ENCODE results near the gene G6PC1.
"Not testable (repeated sequence)": the region's sequence is repeated elsewhere in the genome, so short reads cannot be mapped to it uniquely, and the experiment has no call there.

The G6PC1 gene

GRCh38 chr17:42873315-42873714 is 27.3 kb upstream of the G6PC1 start:
- DNase-seq (ENCODE audit: insufficient read length, low spot score) (no peak), FAIRE-seq (no peak)

- DNase-seq (ENCODE audit: insufficient read length, low spot score); FAIRE-seq: not testable (repeated sequence)
These were observed 26.5 kb upstream of the G6PC1 start for GRCh38 chr17:42873932-42874695.

DNA sequence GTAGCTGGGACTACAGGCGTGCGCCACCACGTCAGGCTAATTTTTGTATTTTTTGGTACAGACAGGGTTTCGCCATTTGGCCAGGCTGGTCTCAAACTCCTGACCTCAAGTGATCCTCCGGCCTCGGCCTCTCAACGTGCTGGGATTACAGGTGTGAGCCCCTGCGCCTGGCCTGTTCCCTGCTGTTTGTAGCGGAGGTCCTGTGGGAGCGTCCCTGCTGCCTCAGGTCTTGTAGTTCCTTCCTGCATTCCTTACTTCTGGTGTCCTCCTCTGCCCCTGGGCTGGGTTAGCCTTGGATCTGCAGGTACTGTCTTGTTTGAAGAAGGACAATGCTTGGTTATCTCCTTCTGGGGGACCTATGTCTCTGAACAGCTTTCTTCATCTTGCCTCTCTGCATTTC is 23.6 kb upstream of the G6PC1 start:
- DNase-seq (ENCODE audit: insufficient read length, low spot score), result no peak
- no peak for FAIRE-seq

GRCh38 chr17:42878123-42878880 is 22.3 kb upstream of the G6PC1 start:
- FAIRE-seq (no peak), DNase-seq (ENCODE audit: insufficient read length, low spot score) (no peak)

GRCh38 chr17:42878924-42879595 is 21.5 kb upstream of the G6PC1 start:
- FAIRE-seq, result no peak
- no peak for DNase-seq (ENCODE audit: insufficient read length, low spot score)

GRCh38 chr17:42879596-42879985 is 21.0 kb upstream of the G6PC1 start:
- no peak for DNase-seq (ENCODE audit: insufficient read length, low spot score)
- FAIRE-seq, result no peak

- DNase-seq (ENCODE audit: insufficient read length, low spot score), result no peak
- FAIRE-seq, result no peak
These were observed 19.8 kb upstream of the G6PC1 start for GRCh38 chr17:42880776-42881310.

- not testable (repeated sequence) for FAIRE-seq; DNase-seq (ENCODE audit: insufficient read length, low spot score)
These were observed 18.9 kb upstream of the G6PC1 start for GRCh38 chr17:42881706-42882105.

DNA sequence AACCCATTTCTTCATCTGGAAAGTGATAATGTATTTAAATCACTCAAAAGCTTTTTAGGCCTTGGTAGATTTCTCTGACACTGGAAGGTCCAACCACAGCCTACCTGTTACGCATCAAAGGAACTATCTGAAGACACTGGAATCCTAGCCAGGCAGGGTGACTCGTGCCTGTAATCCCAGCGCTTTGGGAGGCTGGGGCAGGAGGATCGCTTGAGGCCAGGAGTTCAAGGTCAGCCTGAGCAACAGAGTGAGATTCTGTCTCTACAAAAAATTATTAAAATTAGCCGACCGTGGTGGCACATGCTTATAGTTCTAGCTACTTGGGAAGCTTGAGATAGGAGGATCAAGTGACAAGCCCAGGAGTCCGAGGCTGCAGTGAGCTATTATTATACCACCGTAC is 18.4 kb upstream of the G6PC1 start:
- FAIRE-seq, result no peak
- DNase-seq (ENCODE audit: insufficient read length, low spot score), result no peak

- FAIRE-seq, result no peak
- DNase-seq (ENCODE audit: insufficient read length, low spot score), result no peak
These were observed 16.6 kb upstream of the G6PC1 start for GRCh38 chr17:42883802-42884558.

- not testable (repeated sequence) for DNase-seq (ENCODE audit: insufficient read length, low spot score); FAIRE-seq
These were observed 14.8 kb upstream of the G6PC1 start for GRCh38 chr17:42885806-42886205.

DNA sequence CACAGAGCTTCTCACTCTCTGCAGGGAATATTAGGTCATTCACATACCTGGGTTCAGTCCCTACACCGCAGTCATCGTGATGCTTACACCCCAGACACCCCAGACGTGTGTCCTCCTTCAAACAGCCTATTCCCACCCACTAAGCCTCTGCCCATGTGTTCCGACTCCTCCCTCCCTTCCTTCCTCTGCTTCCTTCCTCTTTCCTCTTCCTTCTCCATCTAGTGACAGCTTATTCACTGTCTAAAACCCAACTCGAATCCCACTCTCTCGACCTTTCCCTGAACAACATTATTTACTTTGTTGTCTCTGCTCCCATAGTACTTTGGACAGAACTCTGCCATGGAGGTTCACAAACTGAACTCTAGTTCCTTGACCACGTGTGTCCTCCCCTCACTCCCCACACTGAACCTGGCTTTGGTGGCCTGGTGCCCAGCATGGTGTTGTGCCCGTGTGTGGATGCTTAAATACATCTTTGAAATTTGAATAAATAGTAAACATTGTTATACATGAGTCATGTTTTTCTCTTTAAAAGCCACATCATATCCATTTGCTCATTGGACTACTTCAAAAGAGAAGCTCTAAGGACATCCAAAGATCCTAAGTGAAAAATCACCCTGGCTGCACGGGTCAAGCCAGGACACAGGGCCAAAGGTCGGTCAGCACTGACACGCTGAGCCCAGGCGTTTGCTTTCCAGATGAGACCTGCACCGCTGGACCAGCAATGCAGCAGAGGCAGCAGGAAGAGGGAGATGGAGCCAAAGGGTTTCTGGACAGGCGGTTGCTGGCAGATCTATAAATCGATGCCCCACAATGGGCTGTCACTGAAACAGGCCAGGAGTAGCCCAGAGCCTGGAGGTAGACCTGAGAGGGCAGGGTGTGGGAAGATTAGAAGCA is 14.1 kb upstream of the G6PC1 start:
- FAIRE-seq (no peak), DNase-seq (ENCODE audit: insufficient read length, low spot score) (no peak)

- FAIRE-seq (no peak), DNase-seq (ENCODE audit: insufficient read length, low spot score) (no peak)
These were observed 10.8 kb upstream of the G6PC1 start for GRCh38 chr17:42889809-42890208.

DNA sequence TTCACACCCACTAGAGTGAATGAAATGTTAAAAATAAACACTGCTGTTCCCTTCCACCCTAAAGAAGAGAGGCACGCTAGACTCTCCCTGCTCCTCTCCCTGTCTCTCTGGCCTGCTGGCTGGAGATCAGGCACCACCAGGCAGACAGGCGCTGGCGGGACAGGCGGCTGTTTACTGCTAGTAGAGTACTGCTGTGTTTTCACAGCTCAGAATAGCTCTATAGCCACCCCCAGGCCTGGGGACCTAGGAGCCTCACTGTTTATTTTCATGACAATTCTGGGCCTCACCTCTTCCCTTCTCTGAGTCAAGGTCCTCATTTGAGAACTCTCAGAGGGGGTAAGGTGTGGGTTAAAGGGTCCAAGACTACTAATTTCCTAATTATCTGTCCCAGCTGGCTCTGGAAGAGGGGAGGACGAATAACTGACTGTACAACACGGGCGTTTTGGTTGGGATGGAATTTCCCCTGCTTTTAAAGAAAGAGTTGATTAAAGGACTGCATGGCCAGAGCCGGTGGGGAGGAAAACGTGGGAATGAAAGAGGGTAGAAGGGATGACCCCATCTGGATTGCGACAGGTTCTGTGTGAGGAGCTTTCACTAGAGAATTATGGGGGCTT is 9.0 kb upstream of the G6PC1 start:
- no peak for DNase-seq (ENCODE audit: insufficient read length, low spot score)

DNA sequence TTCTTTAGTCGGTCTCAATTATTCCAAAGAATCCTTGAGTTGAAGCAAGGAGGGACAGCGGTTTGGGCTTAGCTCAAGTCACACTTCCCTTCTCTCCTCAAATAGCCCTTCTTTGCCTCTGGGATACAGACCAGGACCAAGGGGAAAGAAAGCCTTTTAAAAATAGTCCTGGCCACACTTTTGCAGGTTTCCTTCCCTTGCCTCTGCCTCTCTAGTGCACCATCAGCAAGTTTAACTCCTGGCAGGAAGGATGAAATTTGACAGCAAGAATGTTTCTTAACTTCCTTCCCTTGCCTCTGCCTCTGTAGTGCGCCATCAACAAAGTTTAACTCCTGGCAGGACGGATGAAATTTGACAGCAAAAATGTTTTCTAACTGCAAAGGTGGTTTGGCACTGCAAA is 7.2 kb upstream of the G6PC1 start:
- FAIRE-seq (no peak), DNase-seq (ENCODE audit: insufficient read length, low spot score) (no peak)

More for the DNA sequence above, 9.0 kb upstream of the G6PC1 start:
- no peak for FAIRE-seq

GRCh38 chr17:42894283-42895184 is 6.1 kb upstream of the G6PC1 start:
- FAIRE-seq (no peak), DNase-seq (ENCODE audit: insufficient read length, low spot score) (no peak)

DNA sequence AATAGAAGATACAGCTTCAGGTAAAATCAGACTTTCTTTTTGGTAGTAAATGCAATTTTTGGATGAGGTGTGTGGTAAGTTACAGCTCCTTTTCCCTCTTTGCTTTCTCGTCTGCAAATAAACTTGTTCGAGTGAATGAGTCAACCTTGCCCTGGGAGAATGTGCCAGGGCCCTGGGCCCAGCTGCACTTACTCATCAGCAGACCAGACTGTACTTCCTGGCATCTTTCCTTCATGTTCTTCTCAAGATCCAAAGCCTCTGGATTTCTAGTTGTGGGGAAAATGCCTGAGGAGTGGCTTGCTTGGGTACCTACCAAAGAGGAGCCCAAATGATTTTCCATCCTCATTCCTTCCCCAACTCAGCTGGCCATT is 5.4 kb upstream of the G6PC1 start:
- DNase-seq (ENCODE audit: insufficient read length, low spot score), result no peak
- FAIRE-seq, result no peak

DNA sequence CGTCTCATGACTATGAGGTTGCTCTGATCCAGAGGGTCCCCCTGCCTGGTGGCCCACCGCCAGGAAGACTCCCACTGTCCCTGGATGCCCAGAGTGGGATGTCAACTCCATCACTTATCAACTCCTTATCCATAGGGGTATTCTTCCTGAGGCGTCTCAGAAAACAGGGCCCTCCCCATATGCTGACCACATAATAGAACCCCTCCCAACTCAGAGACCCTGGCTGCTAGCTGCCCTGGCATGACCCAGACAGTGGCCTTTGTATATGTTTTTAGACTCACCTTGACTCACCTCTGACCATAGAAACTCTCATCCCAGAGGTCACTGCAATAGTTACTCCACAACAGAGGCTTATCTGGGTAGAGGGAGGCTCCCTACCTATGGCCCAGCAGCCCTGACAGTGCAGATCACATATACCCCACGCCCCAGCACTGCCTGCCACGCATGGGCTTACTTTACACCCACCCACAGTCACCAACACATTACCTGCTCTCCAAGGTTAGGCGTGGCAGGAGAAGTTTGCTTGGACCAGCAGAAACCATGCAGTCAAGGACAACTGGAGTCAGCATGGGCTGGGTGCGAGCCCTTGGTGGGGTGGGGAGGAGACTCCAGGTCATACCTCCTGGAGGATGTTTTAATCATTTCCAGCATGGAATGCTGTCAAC is 2.3 kb upstream of the G6PC1 start:
- FAIRE-seq, result no peak
- no peak for DNase-seq (ENCODE audit: insufficient read length, low spot score)
